ENCODE measurements around the gene MEGF11. TPM values are rescaled to one million over a fixed set of nuclear protein-coding genes. Genes with fewer than 3 reads are reported as not detected.

Gene MEGF11
- total RNA-seq, 1 donor from 2014 or later = 0.06 TPM

DNA sequence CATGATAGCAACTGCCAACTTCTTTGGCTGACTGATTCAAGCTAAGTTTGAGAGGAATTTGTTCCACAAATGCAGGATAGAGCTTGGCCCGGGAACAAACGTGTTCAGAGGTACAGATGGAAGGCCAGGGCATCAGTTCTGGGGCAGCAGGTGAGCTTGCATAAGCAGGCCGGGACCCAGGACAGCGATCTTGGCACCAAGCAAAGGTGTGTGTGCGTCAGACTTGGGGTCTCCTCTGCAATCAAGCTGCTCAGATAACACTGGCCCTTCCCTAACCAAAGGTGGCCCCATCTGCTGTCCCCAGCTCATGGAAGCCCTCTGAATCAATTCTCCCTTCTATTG, 155.6 kb downstream of the MEGF11 start:
- Histone ChIP-seq H3K27me3 (no peaks in the 10 kb centered on the region), H3K4me2 (no peak overlapping the region), H3K27ac (no peak overlapping the region), H2AFZ (replicated peaks) (no peak overlapping the region), H3K79me2 (ENCODE audit: low read depth) (no peaks in the 10 kb centered on the region), H3K9me3 (ENCODE audit: low read depth) (no peaks in the 10 kb centered on the region), H3F3A (ENCODE audit: low read depth) (peaks cover 14% of the 10 kb centered on the region), H3K4me3 (no peak overlapping the region), H3K36me3 (no peaks in the 10 kb centered on the region), H3K9ac (no peak overlapping the region), H4K20me1 (ENCODE audit: low read depth) (peaks cover 8% of the 10 kb centered on the region), H3K4me1 (peaks cover 35% of the 10 kb centered on the region)
- peaks cover 8% of the 10 kb centered on the region for H3K27me3 Mint-ChIP-seq (ENCODE audit: insufficient read depth, low read depth)
- TF ChIP-seq, protein P1, sequence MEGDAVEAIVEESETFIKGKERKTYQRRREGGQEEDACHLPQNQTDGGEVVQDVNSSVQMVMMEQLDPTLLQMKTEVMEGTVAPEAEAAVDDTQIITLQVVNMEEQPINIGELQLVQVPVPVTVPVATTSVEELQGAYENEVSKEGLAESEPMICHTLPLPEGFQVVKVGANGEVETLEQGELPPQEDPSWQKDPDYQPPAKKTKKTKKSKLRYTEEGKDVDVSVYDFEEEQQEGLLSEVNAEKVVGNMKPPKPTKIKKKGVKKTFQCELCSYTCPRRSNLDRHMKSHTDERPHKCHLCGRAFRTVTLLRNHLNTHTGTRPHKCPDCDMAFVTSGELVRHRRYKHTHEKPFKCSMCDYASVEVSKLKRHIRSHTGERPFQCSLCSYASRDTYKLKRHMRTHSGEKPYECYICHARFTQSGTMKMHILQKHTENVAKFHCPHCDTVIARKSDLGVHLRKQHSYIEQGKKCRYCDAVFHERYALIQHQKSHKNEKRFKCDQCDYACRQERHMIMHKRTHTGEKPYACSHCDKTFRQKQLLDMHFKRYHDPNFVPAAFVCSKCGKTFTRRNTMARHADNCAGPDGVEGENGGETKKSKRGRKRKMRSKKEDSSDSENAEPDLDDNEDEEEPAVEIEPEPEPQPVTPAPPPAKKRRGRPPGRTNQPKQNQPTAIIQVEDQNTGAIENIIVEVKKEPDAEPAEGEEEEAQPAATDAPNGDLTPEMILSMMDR (IDR thresholded peaks at IDR 0.05) = no peak
- TF ChIP-seq EZH2 (IDR thresholded peaks at IDR 0.05) (no peak), EZH2phosphoT487 (IDR thresholded peaks at IDR 0.05) (no peak)
- no peak for DNase-seq (ENCODE audit: low spot score)
- no peak overlapping the region for H3K27ac Mint-ChIP-seq
- no peaks in the 10 kb centered on the region for H3K9me3 Mint-ChIP-seq
- no peak overlapping the region for H3K4me3 Mint-ChIP-seq
- no peaks in the 10 kb centered on the region for H3K36me3 Mint-ChIP-seq
- H3K4me1 Mint-ChIP-seq = peaks cover 61% of the 10 kb centered on the region

GRCh38 chr15:66097151-66098021, 156.2 kb downstream of the MEGF11 start:
- Histone ChIP-seq H4K20me1 (ENCODE audit: low read depth) (peaks cover 8% of the 10 kb centered on the region), H3K4me3 (no peak overlapping the region), H3K9me3 (ENCODE audit: low read depth) (no peaks in the 10 kb centered on the region), H3K36me3 (no peaks in the 10 kb centered on the region), H3K4me2 (no peak overlapping the region), H3K79me2 (ENCODE audit: low read depth) (no peaks in the 10 kb centered on the region), H3K27me3 (no peaks in the 10 kb centered on the region), H3K4me1 (peaks cover 35% of the 10 kb centered on the region), H2AFZ (replicated peaks) (no peak overlapping the region), H3K27ac (no peak overlapping the region), H3K9ac (no peak overlapping the region), H3F3A (ENCODE audit: low read depth) (peaks cover 14% of the 10 kb centered on the region)
- peaks cover 65% of the 10 kb centered on the region for H3K4me1 Mint-ChIP-seq
- TF ChIP-seq, protein P1 (IDR thresholded peaks at IDR 0.05) = no peak
- TF ChIP-seq EZH2 (IDR thresholded peaks at IDR 0.05) (no peak), EZH2phosphoT487 (IDR thresholded peaks at IDR 0.05) (no peak)
- no peak for DNase-seq (ENCODE audit: low spot score)
- no peaks in the 10 kb centered on the region for H3K36me3 Mint-ChIP-seq
- no peak overlapping the region for H3K4me3 Mint-ChIP-seq
- no peak overlapping the region for H3K27ac Mint-ChIP-seq
- no peaks in the 10 kb centered on the region for H3K9me3 Mint-ChIP-seq
- peaks cover 8% of the 10 kb centered on the region for H3K27me3 Mint-ChIP-seq (ENCODE audit: insufficient read depth, low read depth)

GRCh38 chr15:66096688-66097058, 156.9 kb downstream of the MEGF11 start:
- Histone ChIP-seq H3K4me2 (no peak overlapping the region), H3F3A (ENCODE audit: low read depth) (peaks cover 9% of the 10 kb centered on the region), H3K79me2 (ENCODE audit: low read depth) (no peaks in the 10 kb centered on the region), H3K9ac (no peak overlapping the region), H3K9me3 (ENCODE audit: low read depth) (no peaks in the 10 kb centered on the region), H4K20me1 (ENCODE audit: low read depth) (peaks cover 5% of the 10 kb centered on the region), H3K27ac (no peak overlapping the region), H3K27me3 (no peaks in the 10 kb centered on the region), H3K4me1 (peaks cover 31% of the 10 kb centered on the region), H3K36me3 (no peaks in the 10 kb centered on the region), H3K4me3 (no peak overlapping the region), H2AFZ (replicated peaks) (no peak overlapping the region)
- H3K9me3 Mint-ChIP-seq = no peaks in the 10 kb centered on the region
- no peak overlapping the region for H3K4me3 Mint-ChIP-seq
- H3K4me1 Mint-ChIP-seq = peaks cover 63% of the 10 kb centered on the region
- TF ChIP-seq, protein P1 (IDR thresholded peaks at IDR 0.05) = no peak
- TF ChIP-seq EZH2phosphoT487 (IDR thresholded peaks at IDR 0.05) (no peak), EZH2 (IDR thresholded peaks at IDR 0.05) (no peak)
- no peak for DNase-seq (ENCODE audit: low spot score)
- H3K36me3 Mint-ChIP-seq = no peaks in the 10 kb centered on the region
- H3K27me3 Mint-ChIP-seq (ENCODE audit: insufficient read depth, low read depth) = peaks cover 8% of the 10 kb centered on the region
- H3K27ac Mint-ChIP-seq = no peak overlapping the region

Measured in neural progenitor cell (in vitro differentiated cells).